NOMO-1 (cell line): ENCODE results near the gene CD24.
"Not testable (repeated sequence)": the region's sequence is repeated elsewhere in the genome, so short reads cannot be mapped to it uniquely, and the experiment has no call there.

Experiments
- DNase-seq, 2 experiments: peaks; one replicate each; lab custom pipeline; 2025; ENCODE audit not compliant: unreplicated experiment in 2 of 2; lab: John Stamatoyannopoulos, UW

The CD24 gene

GRCh38 chr6:106970769-106971168, 3.8 kb downstream of the CD24 start:
- DNase-seq, result not testable (repeated sequence)

GRCh38 chr6:106967936-106968555, 6.5 kb downstream of the CD24 start:
- no peak for DNase-seq

GRCh38 chr6:106966671-106967640, 7.6 kb downstream of the CD24 start:
- no peak for DNase-seq

- DNase-seq, result no peak
Observed at GRCh38 chr6:106966229-106966628, 8.3 kb downstream of the CD24 start.

DNA sequence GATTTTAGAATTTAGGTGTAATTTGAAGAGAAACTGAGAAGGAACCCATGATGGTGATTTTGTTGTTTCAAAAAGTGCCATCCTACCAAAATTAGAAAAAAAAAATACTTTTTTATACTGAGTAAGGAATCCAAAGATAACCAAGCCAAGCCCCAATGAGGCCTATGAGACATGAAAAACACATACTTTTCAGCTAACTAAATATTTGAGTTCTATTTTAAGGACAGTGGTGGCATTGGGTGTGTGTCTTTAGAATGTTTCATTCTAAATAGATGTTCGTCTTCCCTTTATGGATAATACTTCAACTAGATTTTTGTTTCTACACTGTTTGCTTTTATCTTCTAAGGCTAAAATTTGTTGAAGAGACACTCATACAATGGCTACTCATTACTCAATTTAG, 9.6 kb downstream of the CD24 start:
- DNase-seq, result no peak

- DNase-seq, result no peak
Observed at GRCh38 chr6:106964099-106964498, 10.4 kb downstream of the CD24 start.

DNA sequence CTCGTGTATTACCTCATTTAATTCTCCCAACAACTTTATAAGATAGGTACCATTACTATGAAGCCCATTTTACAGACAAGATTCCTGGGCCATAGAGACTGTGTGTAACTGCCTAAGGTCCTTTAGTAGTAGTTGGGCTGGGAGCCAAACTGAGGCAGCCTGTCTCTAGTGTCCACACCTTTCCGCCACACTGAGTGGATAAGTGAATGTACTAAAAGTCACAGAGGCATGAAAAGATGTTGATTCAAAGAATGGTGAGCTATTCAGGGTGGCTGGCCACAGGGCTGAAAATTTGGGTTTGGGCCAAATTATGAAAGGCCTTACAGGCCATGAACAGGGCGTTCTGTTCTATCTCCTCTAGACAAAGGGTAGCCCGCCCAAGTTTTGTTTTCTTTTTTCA, 11.0 kb downstream of the CD24 start:
- DNase-seq, result no peak

DNA sequence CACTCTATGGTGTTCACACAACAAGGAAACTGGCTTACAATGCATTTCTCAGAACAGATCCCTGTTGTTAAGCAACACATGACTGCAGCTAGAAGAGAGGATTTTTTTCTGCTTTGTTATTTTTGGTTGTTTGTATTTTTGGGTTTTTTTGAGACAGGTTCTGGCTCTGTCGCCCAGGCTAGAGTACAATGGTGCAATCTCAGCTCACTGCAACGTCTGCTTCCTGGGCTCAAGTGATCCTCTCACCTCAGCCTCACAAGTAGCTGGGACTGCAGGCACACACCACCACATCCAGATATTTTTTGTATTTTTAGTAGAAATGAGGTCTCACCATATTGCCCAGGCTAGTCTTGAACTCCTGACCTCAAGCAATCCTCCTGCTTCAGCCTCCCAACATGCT, 12.7 kb downstream of the CD24 start:
- no peak for DNase-seq

- no peak for DNase-seq
Observed at GRCh38 chr6:106961136-106961535, 13.4 kb downstream of the CD24 start.

DNA sequence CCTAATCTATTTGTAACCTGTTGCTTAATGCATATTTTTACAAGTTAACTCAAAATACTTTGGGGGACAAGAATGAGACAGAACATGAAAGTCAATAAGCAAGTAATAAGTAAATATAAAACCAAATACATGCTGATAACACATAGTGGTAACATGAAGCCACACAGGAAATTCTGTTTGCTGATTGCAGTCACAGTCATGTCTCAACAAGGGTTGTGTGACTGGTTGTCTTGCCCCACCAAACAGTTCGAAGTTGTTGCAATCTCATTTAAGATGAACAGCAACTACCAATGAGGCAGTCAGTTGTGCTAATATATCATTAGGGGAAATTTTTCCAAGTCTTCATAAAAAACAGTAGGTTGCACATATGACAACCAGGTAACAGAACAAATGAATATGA, 14.5 kb downstream of the CD24 start:
- no peak for DNase-seq

- DNase-seq, result peak; percentile 27 to 65
Observed at GRCh38 chr6:106939848-106940247, 34.7 kb downstream of the CD24 start.

- DNase-seq, result no peak
Observed at GRCh38 chr6:106939208-106939607, 35.3 kb downstream of the CD24 start.

GRCh38 chr6:106927531-106928398, 46.8 kb downstream of the CD24 start:
- peak in 1 of 2 experiments; percentile 13 for DNase-seq

GRCh38 chr6:106925948-106926347, 48.6 kb downstream of the CD24 start:
- DNase-seq, result no peak

- DNase-seq, result no peak
Observed at GRCh38 chr6:106924694-106925523, 49.6 kb downstream of the CD24 start.

GRCh38 chr6:106922626-106923025, 51.9 kb downstream of the CD24 start:
- no peak for DNase-seq
